NB4 (cell line): ENCODE results near the gene CLK2.

Experiments used
- CTCF ChIP-seq: IDR thresholded peaks from one replicate; pipeline ENCODE4 v1.5.1; 2012; ENCODE audit warnings: low read depth, low read length
- MAX ChIP-seq: IDR thresholded peaks from 2 replicates; pipeline ENCODE4 v1.6.1; 2011; ENCODE audit warnings: low read depth, low read length
- MYC ChIP-seq: IDR thresholded peaks from 2 replicates; pipeline ENCODE4 v1.6.1; 2011; ENCODE audit warnings: low read depth, low read length
- POLR2A ChIP-seq: IDR thresholded peaks from 2 replicates; pipeline ENCODE4 v1.6.1; 2011; ENCODE audit warnings: mild to moderate bottlenecking; ENCODE audit not compliant: insufficient read length; ENCODE audit errors: extremely low read depth

- no peak for TF ChIP-seq MAX
- no peak for TF ChIP-seq CTCF
- TF ChIP-seq MYC, result no peak
- TF ChIP-seq POLR2A, result no peak
These were observed 19.5 kb downstream of the CLK2 start for GRCh38 chr1:155253797-155254196.
